ENCODE data around the gene AZIN2.

The AZIN2 gene

GRCh38 chr1:33157131-33157530, 76.2 kb downstream of the AZIN2 start:
- FAIRE-seq: no peak

- FAIRE-seq: no peak
These were observed 77.4 kb downstream of the AZIN2 start for GRCh38 chr1:33158366-33158765.

GRCh38 chr1:33159577-33159976, 78.6 kb downstream of the AZIN2 start:
- FAIRE-seq: no peak

- FAIRE-seq: no peak
These were observed 80.2 kb downstream of the AZIN2 start for GRCh38 chr1:33161061-33161681.

- no peak for FAIRE-seq
These were observed 81.2 kb downstream of the AZIN2 start for GRCh38 chr1:33162141-33162540.

GRCh38 chr1:33163621-33164519, 82.9 kb downstream of the AZIN2 start:
- no peak for FAIRE-seq

- FAIRE-seq: no peak
These were observed 84.3 kb downstream of the AZIN2 start for GRCh38 chr1:33165209-33165608.

- no peak for FAIRE-seq
These were observed 84.9 kb downstream of the AZIN2 start for GRCh38 chr1:33165809-33166208.

GRCh38 chr1:33167650-33168447, 86.9 kb downstream of the AZIN2 start:
- no peak for FAIRE-seq

- no peak for FAIRE-seq
These were observed 87.8 kb downstream of the AZIN2 start for GRCh38 chr1:33168556-33169289.

GRCh38 chr1:33169290-33170055, 88.5 kb downstream of the AZIN2 start:
- FAIRE-seq: no peak
